GM18505 (cell line): ENCODE measurements around the gene NUDT14.

Experiments
- ATAC-seq: cut with Tn5 transposase; IDR thresholded peaks from one replicate; pipeline ENCODE4 v1.9.1; 2021; ENCODE audit not compliant: unreplicated experiment
- POLR2A ChIP-seq: IDR thresholded peaks from 4 replicates; pipeline ENCODE4 v1.6.1; 2011; ENCODE audit warnings: borderline replicate concordance; ENCODE audit not compliant: insufficient read depth, insufficient read length; ENCODE audit errors: extremely low read depth

NUDT14 gene

GRCh38 chr14:105151084-105151837, 29.9 kb downstream of the NUDT14 start:
- no peak for TF ChIP-seq POLR2A

GRCh38 chr14:105150368-105151083, 30.6 kb downstream of the NUDT14 start:
- no peak for TF ChIP-seq POLR2A
- no peak for ATAC-seq

More at GRCh38 chr14:105151084-105151837, 29.9 kb downstream of the NUDT14 start:
- no peak for ATAC-seq

GRCh38 chr14:105150026-105150367, 31.1 kb downstream of the NUDT14 start:
- no peak for ATAC-seq
- TF ChIP-seq POLR2A = no peak

GRCh38 chr14:105149146-105149781, 31.8 kb downstream of the NUDT14 start:
- TF ChIP-seq POLR2A = no peak
- ATAC-seq = no peak

- no peak for ATAC-seq
- no peak for TF ChIP-seq POLR2A
These were observed 32.4 kb downstream of the NUDT14 start for GRCh38 chr14:105148604-105149145.

- no peak for TF ChIP-seq POLR2A
- no peak for ATAC-seq
These were observed 33.2 kb downstream of the NUDT14 start for GRCh38 chr14:105147671-105148603.

GRCh38 chr14:105146976-105147635, 34.0 kb downstream of the NUDT14 start:
- TF ChIP-seq POLR2A = no peak
- ATAC-seq = no peak

GRCh38 chr14:105146181-105146975, 34.7 kb downstream of the NUDT14 start:
- no peak for ATAC-seq
- no peak for TF ChIP-seq POLR2A

- no peak for TF ChIP-seq POLR2A
- ATAC-seq = no peak
These were observed 35.5 kb downstream of the NUDT14 start for GRCh38 chr14:105145381-105146180.

- ATAC-seq = no peak
- no peak for TF ChIP-seq POLR2A
These were observed 36.3 kb downstream of the NUDT14 start for GRCh38 chr14:105144666-105145380.
